GM15510 (cell line): Measurements from ENCODE around the gene C1orf146.

Experiments used
- POLR2A ChIP-seq: IDR thresholded peaks from 3 replicates; pipeline ENCODE4 v1.6.1; 2011; ENCODE audit warnings: borderline replicate concordance; ENCODE audit not compliant: insufficient read length; ENCODE audit errors: extremely low read depth

C1orf146 gene

GRCh38 chr1:92217721-92218120 lies at the start of gene C1orf146:
Gene C1orf146, plus strand, starts transcription at chr1:92217915. Its CDS starts 13,506 bp downstream, at chr1:92231421.
- no peak for TF ChIP-seq POLR2A

- TF ChIP-seq POLR2A = no peak
Observed at GRCh38 chr1:92168657-92169056, 49.1 kb upstream of the C1orf146 start.

- no peak for TF ChIP-seq POLR2A
Observed at GRCh38 chr1:92169214-92170005, 48.3 kb upstream of the C1orf146 start.

- no peak for TF ChIP-seq POLR2A
Observed at GRCh38 chr1:92184632-92185031, 33.1 kb upstream of the C1orf146 start.

GRCh38 chr1:92186081-92186480 lies 31.6 kb upstream of the C1orf146 start:
- no peak for TF ChIP-seq POLR2A

- TF ChIP-seq POLR2A = no peak
Observed at GRCh38 chr1:92188436-92189255, 29.1 kb upstream of the C1orf146 start.

GRCh38 chr1:92191726-92192125 lies 26.0 kb upstream of the C1orf146 start:
- no peak for TF ChIP-seq POLR2A

GRCh38 chr1:92192246-92192645 lies 25.5 kb upstream of the C1orf146 start:
- no peak for TF ChIP-seq POLR2A

- TF ChIP-seq POLR2A = no peak
Observed at GRCh38 chr1:92194511-92194910, 23.2 kb upstream of the C1orf146 start.

GRCh38 chr1:92201973-92202372 lies 15.7 kb upstream of the C1orf146 start:
- no peak for TF ChIP-seq POLR2A

GRCh38 chr1:92203105-92203504 lies 14.6 kb upstream of the C1orf146 start:
- no peak for TF ChIP-seq POLR2A

- no peak for TF ChIP-seq POLR2A
Observed at GRCh38 chr1:92210701-92211100, 7.0 kb upstream of the C1orf146 start.

GRCh38 chr1:92211166-92211565 lies 6.5 kb upstream of the C1orf146 start:
- no peak for TF ChIP-seq POLR2A

GRCh38 chr1:92218559-92218958 lies 844 bp downstream of the C1orf146 start:
- no peak for TF ChIP-seq POLR2A

GRCh38 chr1:92219028-92219427 lies 1.3 kb downstream of the C1orf146 start:
- no peak for TF ChIP-seq POLR2A

GRCh38 chr1:92228401-92228800 lies 10.7 kb downstream of the C1orf146 start:
- TF ChIP-seq POLR2A = no peak
